Type B pancreatic cell (in vitro differentiated cells): ENCODE measurements around the gene FBXO21. TPM values are rescaled to one million over a fixed set of nuclear protein-coding genes. Genes with fewer than 3 reads are reported as not detected.
"Not testable (repeated sequence)": the region's sequence is repeated elsewhere in the genome, so short reads cannot be mapped to it uniquely, and the experiment has no call there.

Experiments
- DNase-seq: peaks from one replicate; pipeline ENCODE4 v3.0.0; 2021; ENCODE audit warnings: mixed read lengths; ENCODE audit not compliant: unreplicated experiment; ENCODE audit errors: extremely low spot score
- H3K27ac Mint-ChIP-seq: 2 replicates; pipeline ENCODE4 v1.8.0; 2021; ENCODE audit warnings: mild to moderate bottlenecking, mixed read lengths
- H3K27me3 Mint-ChIP-seq: 2 replicates; pipeline ENCODE4 v1.8.0; 2021; ENCODE audit warnings: mixed read lengths
- H3K36me3 Mint-ChIP-seq: 2 replicates; pipeline ENCODE4 v1.8.0; 2021; ENCODE audit warnings: mixed read lengths
- H3K4me1 Mint-ChIP-seq: one replicate; pipeline ENCODE4 v1.8.0; 2021; ENCODE audit warnings: mixed read lengths; ENCODE audit not compliant: unreplicated experiment
- H3K4me3 Mint-ChIP-seq: 2 replicates; pipeline ENCODE4 v1.8.0; 2021; ENCODE audit warnings: mild to moderate bottlenecking, mixed read lengths
- H3K9me3 Mint-ChIP-seq: 2 replicates; pipeline ENCODE4 v1.8.0; 2021; ENCODE audit warnings: mixed read lengths
- total RNA-seq: library from RNA; stranded (reverse); gene quantifications from 2 replicates; pipeline ENCODE4 v1.2.1, GENCODE V29; 2021; ENCODE audit warnings: low replicate concordance
- TF ChIP-seq, protein P1 (sequence below): fragments of 200-600 bp; sonication (generic); conservative IDR thresholded peaks from 2 replicates; pipeline ENCODE4 v1.5.0; 2021; ENCODE audit warnings: antibody characterized with exemption, mild to moderate bottlenecking

Gene FBXO21
- total RNA-seq, 1 donor from 2014 or later: 53.3 TPM

DNA sequence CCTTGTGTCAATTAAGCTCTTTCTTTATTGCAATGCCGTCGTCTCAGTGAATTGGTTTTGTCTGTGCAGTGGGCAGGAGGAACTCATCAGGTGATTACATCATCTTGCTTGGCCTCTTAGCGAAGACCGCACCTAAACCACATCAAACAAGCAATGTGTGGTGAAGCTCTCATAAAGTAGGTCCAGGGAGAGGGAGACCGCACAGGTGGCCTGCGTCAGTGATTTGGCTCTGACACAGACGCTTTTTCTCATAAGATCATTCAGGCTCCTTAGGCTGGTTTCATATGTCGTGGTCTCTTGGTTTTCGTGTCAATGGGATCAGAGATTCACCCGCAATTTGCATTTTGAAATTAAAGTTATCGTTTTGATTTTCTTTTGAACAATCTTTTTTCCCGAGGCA is 84.4 kb downstream of the FBXO21 start:
- TF ChIP-seq, protein P1, sequence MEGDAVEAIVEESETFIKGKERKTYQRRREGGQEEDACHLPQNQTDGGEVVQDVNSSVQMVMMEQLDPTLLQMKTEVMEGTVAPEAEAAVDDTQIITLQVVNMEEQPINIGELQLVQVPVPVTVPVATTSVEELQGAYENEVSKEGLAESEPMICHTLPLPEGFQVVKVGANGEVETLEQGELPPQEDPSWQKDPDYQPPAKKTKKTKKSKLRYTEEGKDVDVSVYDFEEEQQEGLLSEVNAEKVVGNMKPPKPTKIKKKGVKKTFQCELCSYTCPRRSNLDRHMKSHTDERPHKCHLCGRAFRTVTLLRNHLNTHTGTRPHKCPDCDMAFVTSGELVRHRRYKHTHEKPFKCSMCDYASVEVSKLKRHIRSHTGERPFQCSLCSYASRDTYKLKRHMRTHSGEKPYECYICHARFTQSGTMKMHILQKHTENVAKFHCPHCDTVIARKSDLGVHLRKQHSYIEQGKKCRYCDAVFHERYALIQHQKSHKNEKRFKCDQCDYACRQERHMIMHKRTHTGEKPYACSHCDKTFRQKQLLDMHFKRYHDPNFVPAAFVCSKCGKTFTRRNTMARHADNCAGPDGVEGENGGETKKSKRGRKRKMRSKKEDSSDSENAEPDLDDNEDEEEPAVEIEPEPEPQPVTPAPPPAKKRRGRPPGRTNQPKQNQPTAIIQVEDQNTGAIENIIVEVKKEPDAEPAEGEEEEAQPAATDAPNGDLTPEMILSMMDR: no peak
- Mint-ChIP-seq H3K27me3 (peaks cover 12% of the 10 kb centered on the region), H3K9me3 (peaks cover 4% of the 10 kb centered on the region), H3K4me3 (no peak overlapping the region), H3K36me3 (no peaks in the 10 kb centered on the region), H3K27ac (no peak overlapping the region), H3K4me1 (no peaks in the 10 kb centered on the region)
- no peak for DNase-seq

DNA sequence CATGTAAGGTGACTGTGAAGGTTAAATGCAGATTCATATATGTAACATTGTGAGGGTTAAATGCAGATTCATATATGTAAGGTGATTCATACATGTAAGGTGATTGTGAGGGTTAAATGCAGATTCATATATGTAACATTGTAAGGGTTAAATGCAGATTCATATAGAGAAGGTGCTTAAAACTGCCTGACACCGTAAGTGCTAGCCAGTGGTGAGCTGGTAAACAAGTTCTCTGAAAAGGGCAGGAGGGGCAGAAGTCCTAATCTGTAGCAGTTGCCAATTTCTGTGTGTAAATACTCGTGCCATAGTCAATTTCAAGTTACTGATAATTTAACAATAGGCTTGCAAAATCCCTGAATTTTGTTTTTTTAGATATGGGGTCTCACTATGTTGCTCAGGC is 86.3 kb downstream of the FBXO21 start:
- not testable (repeated sequence) for H3K4me3 Mint-ChIP-seq, H3K4me1 Mint-ChIP-seq, H3K36me3 Mint-ChIP-seq

DNA sequence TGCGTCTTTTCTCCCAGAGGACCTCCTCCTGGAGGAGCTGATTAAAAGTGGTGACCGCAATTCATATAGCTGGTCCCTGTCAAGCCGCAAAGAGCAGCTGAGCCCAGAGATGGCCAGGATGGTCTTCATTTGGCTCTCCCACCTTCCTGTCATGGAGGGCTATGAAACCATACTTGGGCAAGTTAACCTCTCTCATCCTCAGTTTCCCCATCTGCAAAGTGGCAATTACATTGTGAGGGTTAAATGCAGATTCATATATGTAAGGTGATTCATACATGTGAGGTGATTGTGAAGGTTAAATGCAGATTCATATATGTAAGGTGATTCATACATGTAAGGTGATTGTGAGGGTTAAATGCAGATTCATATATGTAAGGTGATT is 87.5 kb downstream of the FBXO21 start:
- H3K27ac Mint-ChIP-seq: no peak overlapping the region
- H3K4me3 Mint-ChIP-seq: no peak overlapping the region
- no peak for DNase-seq
- TF ChIP-seq, protein P1: no peak
- peaks cover 4% of the 10 kb centered on the region for H3K9me3 Mint-ChIP-seq
- H3K4me1 Mint-ChIP-seq: no peaks in the 10 kb centered on the region
- no peaks in the 10 kb centered on the region for H3K36me3 Mint-ChIP-seq
- H3K27me3 Mint-ChIP-seq: peaks cover 31% of the 10 kb centered on the region

More for the DNA sequence above, 86.3 kb downstream of the FBXO21 start:
- H3K9me3 Mint-ChIP-seq, DNase-seq, H3K27ac Mint-ChIP-seq: not testable (repeated sequence)
- H3K27me3 Mint-ChIP-seq: peaks cover 26% of the 10 kb centered on the region

DNA sequence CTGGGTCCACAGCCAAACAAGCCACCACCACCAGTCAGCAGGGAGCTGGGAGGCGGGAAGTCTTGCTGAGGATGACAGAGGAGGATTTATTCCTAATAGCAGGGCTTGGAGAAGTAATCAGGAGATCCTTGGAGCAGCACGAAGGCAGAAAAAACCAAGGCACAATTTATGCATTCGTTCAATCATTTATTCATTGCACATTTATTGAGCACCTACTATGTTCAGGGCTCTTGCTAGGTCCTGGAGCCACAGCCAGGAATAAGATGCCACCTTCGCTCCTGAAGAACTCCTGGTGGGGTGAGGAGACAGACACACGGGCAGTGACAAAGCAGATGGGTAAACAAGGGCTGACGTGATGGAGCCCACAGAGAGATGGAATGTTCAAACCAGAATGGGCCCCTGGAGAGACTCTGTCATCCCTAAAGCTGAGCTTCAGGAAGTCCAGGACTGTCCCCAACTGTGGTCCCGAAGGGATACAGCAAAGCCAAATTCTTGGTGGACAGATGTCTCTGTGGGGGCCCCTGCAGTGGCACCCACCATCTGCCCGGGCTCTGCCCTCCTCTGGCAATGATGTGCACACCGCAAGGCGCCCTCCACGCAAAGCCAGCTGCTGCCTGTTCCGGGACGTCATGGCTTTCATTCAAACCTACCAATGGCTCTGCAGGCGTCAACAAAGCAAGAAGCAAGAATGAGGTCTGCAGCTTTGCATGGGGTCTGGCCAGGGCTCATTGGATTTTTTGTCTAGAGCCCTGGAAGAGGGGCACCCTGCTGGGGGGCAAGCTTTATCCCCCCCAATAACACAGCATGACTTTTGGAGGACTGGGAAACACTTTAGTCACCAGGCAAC is 88.1 kb downstream of the FBXO21 start:
- Mint-ChIP-seq H3K4me1 (peaks cover 3% of the 10 kb centered on the region), H3K9me3 (peaks cover 4% of the 10 kb centered on the region), H3K27ac (no peak overlapping the region), H3K36me3 (no peaks in the 10 kb centered on the region), H3K27me3 (peaks cover 37% of the 10 kb centered on the region), H3K4me3 (no peak overlapping the region)
- TF ChIP-seq, protein P1: no peak
- no peak for DNase-seq

DNA sequence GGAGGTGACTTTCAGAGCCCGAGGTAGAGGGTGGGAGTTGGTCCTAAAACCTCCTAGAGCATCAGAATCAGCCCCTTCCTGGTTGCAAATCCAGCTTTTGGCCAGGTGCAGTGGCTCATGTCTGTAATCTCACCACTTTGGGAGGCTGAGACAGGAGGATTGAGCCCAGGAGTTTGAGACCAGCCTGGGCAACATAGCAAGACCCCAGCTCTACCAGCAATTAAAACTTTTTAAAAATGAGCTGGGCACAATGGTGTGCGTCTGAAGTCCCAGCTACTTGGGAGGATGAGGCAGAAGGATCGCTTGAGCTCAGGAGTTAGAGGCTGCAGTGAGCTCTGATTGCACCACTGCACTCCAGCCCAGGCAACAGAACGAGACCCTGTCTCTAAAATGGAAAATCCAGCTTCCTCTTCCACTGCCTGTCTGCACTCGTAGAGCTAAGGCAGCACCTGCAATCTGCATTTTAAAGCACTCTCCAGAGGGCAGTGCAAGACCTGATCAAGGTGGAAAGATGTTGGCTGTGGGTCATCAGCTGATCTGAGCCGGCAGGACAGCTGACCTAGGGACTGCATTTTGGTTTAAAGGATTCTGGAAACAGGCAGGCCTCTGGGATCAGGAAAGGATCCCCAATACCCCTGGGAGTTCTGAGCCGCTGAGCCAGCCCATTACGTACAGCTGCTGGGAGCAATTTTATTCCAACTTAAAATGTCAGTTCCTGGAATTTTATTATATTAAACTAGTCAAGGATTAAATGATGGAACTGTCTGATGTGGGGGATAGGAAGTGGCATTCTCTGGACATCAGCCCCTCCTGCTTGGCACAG is 89.2 kb downstream of the FBXO21 start:
- H3K36me3 Mint-ChIP-seq: no peaks in the 10 kb centered on the region
- H3K27me3 Mint-ChIP-seq: peaks cover 48% of the 10 kb centered on the region
- TF ChIP-seq, protein P1: no peak
- DNase-seq: no peak
- H3K4me1 Mint-ChIP-seq: peaks cover 5% of the 10 kb centered on the region
- no peak overlapping the region for H3K4me3 Mint-ChIP-seq
- peaks cover 4% of the 10 kb centered on the region for H3K9me3 Mint-ChIP-seq
- no peak overlapping the region for H3K27ac Mint-ChIP-seq

DNA sequence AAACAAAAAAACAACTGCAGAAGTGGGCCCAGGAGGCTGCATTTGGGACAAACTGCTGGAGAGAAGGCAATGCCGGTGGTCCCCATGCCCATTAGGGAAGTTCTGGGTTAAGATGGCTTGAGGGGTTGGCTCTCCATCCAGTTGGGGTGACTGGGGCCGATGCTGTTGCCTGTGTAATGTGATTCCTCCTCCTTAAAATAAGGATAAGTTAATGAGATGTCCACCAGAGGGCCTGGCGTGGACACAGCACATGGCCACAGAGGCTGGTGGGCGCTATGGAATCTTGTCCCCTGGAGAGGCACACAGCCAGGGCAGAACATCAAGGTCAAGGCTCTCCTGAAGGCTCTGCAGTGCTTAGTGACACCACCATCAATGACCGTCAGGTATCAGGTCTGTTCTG is 90.0 kb downstream of the FBXO21 start:
- Mint-ChIP-seq H3K4me1 (peaks cover 5% of the 10 kb centered on the region), H3K4me3 (peak overlapping the region; percentile 41), H3K27me3 (peaks cover 56% of the 10 kb centered on the region), H3K27ac (no peak overlapping the region), H3K36me3 (no peaks in the 10 kb centered on the region), H3K9me3 (no peaks in the 10 kb centered on the region)
- DNase-seq: no peak
- TF ChIP-seq, protein P1: peak; percentile 59
